HepG2 (cell line): ENCODE measurements around the gene MED19. TPM values are rescaled to one million over a fixed set of nuclear protein-coding genes. Genes with fewer than 3 reads are reported as not detected.

Experiments
- ATAC-seq: fragments of 200-7000 bp; cut with Tn5 transposase; 3 replicates; pipeline ENCODE4 v1.9.1; 2020; ENCODE audit warnings: mild to moderate bottlenecking, moderate library complexity
- BruUV-seq: library from RNA; stranded (reverse); fragments of 400-500 nt; replicated peaks from 2 replicates; lab custom pipeline; 2021; lab: Mats Ljungman, UMichigan
- CTCF ChIA-PET: fragments of 300-600 bp; formaldehyde crosslinking; extraction: SDS; loops from one replicate; lab custom pipeline; 2021; ENCODE audit warnings: low total read pairs, inconsistent platforms, low intra/inter-chr PET ratio; lab: Yijun Ruan, JAX
- POLR2A ChIA-PET: fragments of 350-600 bp; sonication (Branson Sonifier 250); formaldehyde crosslinking; loops from one replicate; lab custom pipeline; 2020; ENCODE audit warnings: antibody characterized with exemption, inconsistent platforms; lab: Yijun Ruan, JAX
- DNase-seq: peaks from one replicate; pipeline ENCODE4 v3.0.0-alpha.2; 2015; ENCODE audit warnings: low spot score
- FAIRE-seq: peaks from 3 replicates; lab custom pipeline; 2011; peaks lifted over from hg19 to GRCh38; lab: Jason Lieb, UNC
- H2AFZ ChIP-seq: one replicate; pipeline ENCODE4 v1.6.1; 2011; ENCODE audit warnings: low read length, inconsistent platforms
- H3K27ac ChIP-seq: fragments of 300-600 bp; 3 replicates; pipeline ENCODE4 v1.8.0; 2011; ENCODE audit warnings: mixed run types, mild to moderate bottlenecking, mixed read lengths, low read length, inconsistent platforms; ENCODE audit not compliant: insufficient read depth; ENCODE audit errors: extremely low read length
- H3K27me3 ChIP-seq, 2 experiments: fragments of 200-600 bp in 1 of 2; 2 replicates in 1 of 2; 3 replicates in 1 of 2; pipeline versions ENCODE4 v1.6.0 to v1.8.0; 2011; ENCODE audit warnings: low read length in 2 of 2, mild to moderate bottlenecking in 2 of 2, moderate library complexity in 2 of 2, inconsistent platforms in 1 of 2; ENCODE audit not compliant: insufficient read depth in 2 of 2, control insufficient read depth in 1 of 2
- H3K36me3 ChIP-seq, 2 experiments: fragments of 200-600 bp in 1 of 2; replicated peaks in 1 of 2; 2 replicates in 1 of 2; 3 replicates in 1 of 2; pipeline versions ENCODE4 v1.5.1 to v1.8.0; 2011; ENCODE audit warnings: low read length in 2 of 2, inconsistent platforms in 1 of 2; ENCODE audit not compliant: insufficient read depth in 2 of 2, control insufficient read depth in 1 of 2
- H3K4me1 ChIP-seq: 2 replicates; pipeline ENCODE4 v1.5.1; 2012; ENCODE audit warnings: low read length, inconsistent platforms; ENCODE audit not compliant: insufficient read depth
- H3K4me2 ChIP-seq: 2 replicates; pipeline ENCODE4 v1.6.0; 2011; ENCODE audit warnings: low read depth, low read length, inconsistent platforms
- H3K4me3 ChIP-seq, 3 experiments: fragments of 200-600 bp in 1 of 3; sonication (generic), shearing (Covaris generic) in 1 of 3; replicated peaks in 1 of 3; 2 replicates each; pipeline ENCODE4 v1.5.1; 2011 to 2016; ENCODE audit warnings: low read length in 3 of 3, inconsistent platforms in 2 of 3, low read depth in 2 of 3, mild to moderate bottlenecking in 2 of 3, control low read depth in 1 of 3, mixed read lengths in 1 of 3; ENCODE audit not compliant: insufficient read depth in 1 of 3
- H3K79me2 ChIP-seq: one replicate; pipeline ENCODE4 v1.6.1; 2011; ENCODE audit warnings: low read length, inconsistent platforms; ENCODE audit not compliant: insufficient read depth
- H3K9ac ChIP-seq: 2 replicates; pipeline ENCODE4 v1.6.0; 2011; ENCODE audit warnings: mild to moderate bottlenecking, low read depth, low read length, inconsistent platforms; ENCODE audit not compliant: insufficient read depth
- H3K9me3 ChIP-seq: 2 replicates; pipeline ENCODE4 v1.5.1; 2012; ENCODE audit warnings: mild to moderate bottlenecking, low read length
- H4K20me1 ChIP-seq: 2 replicates; pipeline ENCODE4 v1.6.0; 2011; ENCODE audit warnings: inconsistent platforms, mild to moderate bottlenecking, low read length, moderate library complexity; ENCODE audit not compliant: insufficient read depth
- AGO2 ChIP-seq: fragments of 200-400 bp; formaldehyde crosslinking; optimal IDR thresholded peaks from 2 replicates; pipeline ENCODE3; 2017; ENCODE audit warnings: mild to moderate bottlenecking, low read depth, low read length, moderate library complexity
- GATAD2A ChIP-seq: IDR thresholded peaks from 2 replicates; pipeline ENCODE4 v1.6.1; 2016
- RARA ChIP-seq: IDR thresholded peaks from 2 replicates; pipeline ENCODE4 v1.6.1; 2016; ENCODE audit warnings: missing genetic modification reagents, missing compliant biosample characterization
- ZNF605 ChIP-seq: sonication (generic); formaldehyde crosslinking; IDR thresholded peaks from 2 replicates; pipeline ENCODE4 v1.8.0; 2022; ENCODE audit warnings: mild to moderate bottlenecking, missing genetic modification reagents
- WGBS: methylation state at CpG from one replicate; pipeline ENCODE4 v1.1.6; 2017; ENCODE audit warnings: low lambda C conversion rate; 5-methylcytosine and 5-hydroxymethylcytosine counted together
- in situ Hi-C: cut with HindIII; loops from 2 replicates; pipeline ENCODE4 v1.10.0; 2017; ENCODE audit warnings: low pct_unique_long_range_greater_than_20kb; ENCODE audit not compliant: extremely low pct_ligation_motif_present
- intact Hi-C: fragments of 100-400 bp; cut with micrococcal nuclease; formaldehyde crosslinking; loops from one replicate; pipeline ENCODE4 v1.10.0; 2022; ENCODE audit not compliant: unreplicated experiment
- polyA plus RNA-seq, 8 experiments: library from polyadenylated mRNA; depleted of rRNA in 3 of 8; stranded (reverse) in 7 of 8; unstranded in 1 of 8; fragments of >200 nt; fragmentation: Illumina TruSeq in 4 of 8; extraction: Trizol in 4 of 8; gene quantifications; 2 replicates each; pipeline versions ENCODE4 v1.2.1 to v1.2.3, GENCODE V29; 2011 to 2016; ENCODE audit warnings: low read depth in 4 of 8, missing spikeins in 1 of 8, mixed read lengths in 1 of 8; ENCODE audit not compliant: insufficient read depth in 1 of 8
- total RNA-seq, 5 experiments: library from RNA; depleted of rRNA; stranded (reverse); fragments of >200 nt; fragmentation: Illumina TruSeq; extraction: Trizol; gene quantifications; 2 replicates each; pipeline ENCODE4 v1.2.3, GENCODE V29; 2016; ENCODE audit warnings: low read depth in 1 of 5
- TF ChIP-seq, protein P1 (sequence below): IDR thresholded peaks from 2 replicates; pipeline ENCODE4 v1.4.0; 2020; ENCODE audit warnings: mild to moderate bottlenecking, missing genetic modification reagents
- TF ChIP-seq, protein P2 (sequence below): sonication (generic); formaldehyde crosslinking; IDR thresholded peaks from 2 replicates; pipeline ENCODE4 v1.4.0; 2020; ENCODE audit warnings: low read depth, mild to moderate bottlenecking, missing genetic modification reagents

MED19 gene
- total and polyA plus RNA-seq, 2 of the 13 experiments (the other 11 are each of a cell fraction or from before 2014, with no cell fraction given), result 12.9 to 13.8 TPM

DNA sequence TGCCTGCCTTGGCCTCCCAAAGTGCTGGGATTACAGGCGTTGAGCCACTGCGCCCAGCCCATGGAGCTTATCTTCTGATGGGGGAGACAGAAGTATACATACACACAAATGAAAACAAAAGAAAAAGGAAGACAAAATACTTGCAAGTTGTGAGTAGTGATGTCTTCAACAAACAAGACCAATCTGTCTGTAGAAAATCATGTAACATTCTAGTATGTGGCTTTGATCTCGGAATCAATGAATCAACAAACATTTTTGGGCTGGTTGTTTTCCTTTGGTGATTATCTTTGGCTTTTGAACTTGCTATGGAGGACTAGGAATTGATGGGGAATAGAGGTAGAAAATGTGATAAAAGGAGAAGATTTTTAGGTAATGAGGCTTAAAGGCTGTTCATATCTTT lies 46.2 kb upstream of the MED19 start (continued):
- TF ChIP-seq RARA (peak; percentile 40; the same call in 1 of the 2 replicates), GATAD2A (peak; percentile 20; the same call in 1 of the 2 replicates)

DNA sequence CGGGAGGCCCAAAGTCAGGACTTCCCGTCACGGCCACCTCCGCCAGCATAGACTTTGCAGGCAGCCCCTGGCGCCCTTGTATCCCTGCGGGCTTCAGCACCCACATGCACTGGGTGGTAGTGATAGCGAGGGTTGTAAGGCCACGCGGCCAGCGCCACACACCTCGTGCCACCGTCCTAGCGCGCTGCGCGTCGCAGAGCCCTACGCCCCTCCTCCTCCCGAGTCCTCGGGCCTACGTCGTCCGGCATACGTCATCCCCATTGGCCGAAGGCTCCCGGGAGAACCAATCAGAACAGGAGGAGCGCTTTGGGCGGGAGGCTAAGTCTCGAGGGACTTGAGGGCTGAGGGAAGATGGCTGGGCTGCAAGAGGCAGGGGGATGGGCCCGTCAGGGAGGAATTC lies 40.9 kb upstream of the MED19 start:
- DNase-seq (no peak), ATAC-seq (no peak; the same call in 2 of the 3 replicates), FAIRE-seq (no peak)
- POLR2A ChIA-PET, result interaction anchor here (2.9 kb wide), 1 partner anchor 11 kb away, joined by 11 read pairs; the partner anchor contains the start of gene SELENOH
- Histone ChIP-seq H2AFZ (no peak overlapping the region), H3K4me2 (no peak overlapping the region), H3K36me3 (no peaks in the 10 kb centered on the region), H3K27ac (no peak overlapping the region), H3K4me3 (no peak overlapping the region), H4K20me1 (no peaks in the 10 kb centered on the region), H3K27me3 (no peaks in the 10 kb centered on the region), H3K4me1 (peaks cover 38% of the 10 kb centered on the region), H3K9me3 (no peaks in the 10 kb centered on the region), H3K79me2 (no peaks in the 10 kb centered on the region), H3K9ac (no peak overlapping the region)
- no TSS peak for BruUV-seq
- over 99% methylated on average over 26 of the region's 30 CpGs for WGBS
- TF ChIP-seq AGO2, result peak; percentile 11
- TF ChIP-seq ZNF605 (CRISPR knock-in tag), result no peak
- TF ChIP-seq, protein P1, sequence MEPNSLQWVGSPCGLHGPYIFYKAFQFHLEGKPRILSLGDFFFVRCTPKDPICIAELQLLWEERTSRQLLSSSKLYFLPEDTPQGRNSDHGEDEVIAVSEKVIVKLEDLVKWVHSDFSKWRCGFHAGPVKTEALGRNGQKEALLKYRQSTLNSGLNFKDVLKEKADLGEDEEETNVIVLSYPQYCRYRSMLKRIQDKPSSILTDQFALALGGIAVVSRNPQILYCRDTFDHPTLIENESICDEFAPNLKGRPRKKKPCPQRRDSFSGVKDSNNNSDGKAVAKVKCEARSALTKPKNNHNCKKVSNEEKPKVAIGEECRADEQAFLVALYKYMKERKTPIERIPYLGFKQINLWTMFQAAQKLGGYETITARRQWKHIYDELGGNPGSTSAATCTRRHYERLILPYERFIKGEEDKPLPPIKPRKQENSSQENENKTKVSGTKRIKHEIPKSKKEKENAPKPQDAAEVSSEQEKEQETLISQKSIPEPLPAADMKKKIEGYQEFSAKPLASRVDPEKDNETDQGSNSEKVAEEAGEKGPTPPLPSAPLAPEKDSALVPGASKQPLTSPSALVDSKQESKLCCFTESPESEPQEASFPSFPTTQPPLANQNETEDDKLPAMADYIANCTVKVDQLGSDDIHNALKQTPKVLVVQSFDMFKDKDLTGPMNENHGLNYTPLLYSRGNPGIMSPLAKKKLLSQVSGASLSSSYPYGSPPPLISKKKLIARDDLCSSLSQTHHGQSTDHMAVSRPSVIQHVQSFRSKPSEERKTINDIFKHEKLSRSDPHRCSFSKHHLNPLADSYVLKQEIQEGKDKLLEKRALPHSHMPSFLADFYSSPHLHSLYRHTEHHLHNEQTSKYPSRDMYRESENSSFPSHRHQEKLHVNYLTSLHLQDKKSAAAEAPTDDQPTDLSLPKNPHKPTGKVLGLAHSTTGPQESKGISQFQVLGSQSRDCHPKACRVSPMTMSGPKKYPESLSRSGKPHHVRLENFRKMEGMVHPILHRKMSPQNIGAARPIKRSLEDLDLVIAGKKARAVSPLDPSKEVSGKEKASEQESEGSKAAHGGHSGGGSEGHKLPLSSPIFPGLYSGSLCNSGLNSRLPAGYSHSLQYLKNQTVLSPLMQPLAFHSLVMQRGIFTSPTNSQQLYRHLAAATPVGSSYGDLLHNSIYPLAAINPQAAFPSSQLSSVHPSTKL (CRISPR knock-in tag), result no peak
- TF ChIP-seq, protein P2, sequence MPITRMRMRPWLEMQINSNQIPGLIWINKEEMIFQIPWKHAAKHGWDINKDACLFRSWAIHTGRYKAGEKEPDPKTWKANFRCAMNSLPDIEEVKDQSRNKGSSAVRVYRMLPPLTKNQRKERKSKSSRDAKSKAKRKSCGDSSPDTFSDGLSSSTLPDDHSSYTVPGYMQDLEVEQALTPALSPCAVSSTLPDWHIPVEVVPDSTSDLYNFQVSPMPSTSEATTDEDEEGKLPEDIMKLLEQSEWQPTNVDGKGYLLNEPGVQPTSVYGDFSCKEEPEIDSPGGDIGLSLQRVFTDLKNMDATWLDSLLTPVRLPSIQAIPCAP, result no peak
- intact Hi-C loops (no loop called here), in situ Hi-C loops (no loop called here)
- CTCF ChIA-PET, result interaction anchor here (3.1 kb wide), 1 partner anchor 48 kb away, joined by 47 read pairs; no protein-coding TSS in a partner anchor
